Measurements from ENCODE around the gene GLS2. TPM values are rescaled to one million over a fixed set of nuclear protein-coding genes. Genes with fewer than 3 reads are reported as not detected.

Gene GLS2
- total and polyA plus RNA-seq, 2 donors from 2014 or later: 2.5 to 5.6 TPM

- no peak for FAIRE-seq
- H3K9ac ChIP-seq (ENCODE audit: low read length in 3 of 3): no peak overlapping the region
- no peak for TF ChIP-seq CTCF (IDR thresholded peaks at IDR 0.05; ENCODE audit: borderline replicate concordance, extremely low read depth, insufficient read depth)
- H3K27ac ChIP-seq (ENCODE audit: low read depth in 2 of 2, low read length in 2 of 2): no peak overlapping the region
- intact Hi-C loops (cut with DNase I): no loop called here
- H3K9me3 ChIP-seq (ENCODE audit: control insufficient read depth in 2 of 3, insufficient read depth in 1 of 3, low read length in 3 of 3): no peaks in the 10 kb centered on the region
- no peaks in the 10 kb centered on the region for H3K27me3 ChIP-seq (ENCODE audit: control insufficient read depth, insufficient read depth, low read length)
- H3K4me3 ChIP-seq (ENCODE audit: low read length in 3 of 3): no peak overlapping the region
- peaks cover 0 to 2% (median 0%) of the 10 kb centered on the region in 3 donors for H3K4me1 ChIP-seq (ENCODE audit: control insufficient read depth in 2 of 3, insufficient read depth in 2 of 3, low read depth in 1 of 3, low read length in 3 of 3)
- H3K36me3 ChIP-seq (ENCODE audit: control insufficient read depth in 2 of 3, insufficient read depth in 3 of 3, low read length in 3 of 3): no peaks in the 10 kb centered on the region
- DNase-seq: peak in 1 of 5 donors; percentile 19
Observed at GRCh38 chr12:56461235-56462159, 26.5 kb downstream of the GLS2 start.

GRCh38 chr12:56457817-56458216, 30.1 kb downstream of the GLS2 start:
- no peak overlapping the region for H3K9ac ChIP-seq (ENCODE audit: low read length in 3 of 3)
- no peak for DNase-seq
- no peak overlapping the region for H3K27ac ChIP-seq (ENCODE audit: low read depth in 2 of 2, low read length in 2 of 2)
- no peaks in the 10 kb centered on the region for H3K36me3 ChIP-seq (ENCODE audit: control insufficient read depth in 2 of 3, insufficient read depth in 3 of 3, low read length in 3 of 3)
- no peak for TF ChIP-seq CTCF (IDR thresholded peaks at IDR 0.05; ENCODE audit: borderline replicate concordance, extremely low read depth, insufficient read depth)
- FAIRE-seq: no peak
- no peaks in the 10 kb centered on the region for H3K9me3 ChIP-seq (ENCODE audit: control insufficient read depth in 2 of 3, insufficient read depth in 1 of 3, low read length in 3 of 3)
- H3K4me1 ChIP-seq (ENCODE audit: control insufficient read depth in 2 of 3, insufficient read depth in 2 of 3, low read depth in 1 of 3, low read length in 3 of 3): no peaks in the 10 kb centered on the region
- H3K4me3 ChIP-seq (ENCODE audit: low read length in 3 of 3): no peak overlapping the region
- intact Hi-C loops (cut with DNase I): no loop called here
- no peaks in the 10 kb centered on the region for H3K27me3 ChIP-seq (ENCODE audit: control insufficient read depth, insufficient read depth, low read length)

DNA sequence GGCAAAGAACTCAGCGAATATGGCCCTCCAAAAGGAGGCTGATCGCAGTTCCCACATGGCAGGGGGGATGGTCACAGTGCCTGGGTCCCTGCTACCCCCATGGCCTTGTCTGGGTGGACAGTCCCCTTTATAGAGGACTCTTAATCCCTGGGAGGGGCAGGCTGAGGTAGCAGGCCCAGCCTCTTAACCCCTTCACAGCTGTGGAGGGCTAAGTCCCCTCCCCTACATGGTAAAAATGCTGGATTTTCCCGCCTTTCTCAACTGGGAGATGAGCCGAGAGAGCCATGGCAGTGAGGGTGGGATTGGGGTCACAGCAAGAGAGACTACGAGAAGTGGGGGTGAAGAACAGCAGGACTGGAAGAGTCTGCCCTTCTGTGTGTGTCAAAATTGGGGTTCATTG, 33.4 kb downstream of the GLS2 start, which contains the start of gene MIP:
MIP (minus strand) TSS at position 101 of the 400 bp plus-strand sequence; CDS start at position 57, 44 bp downstream.
- intact Hi-C loops (cut with DNase I): no loop called here
- Histone ChIP-seq H3K9ac (ENCODE audit: low read length in 3 of 3) (no peak within 1 kb of the TSS), H3K9me3 (ENCODE audit: control insufficient read depth in 2 of 3, insufficient read depth in 1 of 3, low read length in 3 of 3) (no peaks in the 10 kb centered on the region), H3K4me3 (ENCODE audit: low read length in 3 of 3) (no peak within 1 kb of the TSS), H3K27ac (ENCODE audit: low read depth in 2 of 2, low read length in 2 of 2) (no peak within 1 kb of the TSS), H3K27me3 (ENCODE audit: control insufficient read depth, insufficient read depth, low read length) (no peaks in the 10 kb centered on the region), H3K36me3 (ENCODE audit: control insufficient read depth in 2 of 3, insufficient read depth in 3 of 3, low read length in 3 of 3) (no peaks in the 10 kb centered on the region), H3K4me1 (ENCODE audit: control insufficient read depth in 2 of 3, insufficient read depth in 2 of 3, low read depth in 1 of 3, low read length in 3 of 3) (no peaks in the 10 kb centered on the region)
- no peak for FAIRE-seq
- no peak for TF ChIP-seq CTCF (IDR thresholded peaks at IDR 0.05; ENCODE audit: borderline replicate concordance, extremely low read depth, insufficient read depth)
- DNase-seq: no peak

All from kidney (tissue), 14 donors.